Measurements from ENCODE around the gene TGFBRAP1.

The TGFBRAP1 gene

GRCh38 chr2:105235388-105236059 is 94.0 kb downstream of the TGFBRAP1 start:
- peak; percentile 67 for TF ChIP-seq CTCF (IDR thresholded peaks at IDR 0.05; ENCODE audit: low read depth, low read length, missing control alignments)
- H3K4me3 ChIP-seq (ENCODE audit: low read depth, low read length): no peak overlapping the region
- peak; percentile 29 for DNase-seq (ENCODE audit: low read depth)

- DNase-seq (ENCODE audit: low read depth): no peak
- H3K4me3 ChIP-seq (ENCODE audit: low read depth, low read length): no peak overlapping the region
- TF ChIP-seq CTCF (IDR thresholded peaks at IDR 0.05; ENCODE audit: low read depth, low read length, missing control alignments): no peak
Measured at GRCh38 chr2:105231232-105231619, 98.3 kb downstream of the TGFBRAP1 start.

- DNase-seq (ENCODE audit: low read depth): no peak
- TF ChIP-seq CTCF (IDR thresholded peaks at IDR 0.05; ENCODE audit: low read depth, low read length, missing control alignments): no peak
- H3K4me3 ChIP-seq (ENCODE audit: low read depth, low read length): no peak overlapping the region
Measured at GRCh38 chr2:105224444-105224843, 105.1 kb downstream of the TGFBRAP1 start.

GRCh38 chr2:105220604-105221003 is 108.9 kb downstream of the TGFBRAP1 start:
- H3K4me3 ChIP-seq (ENCODE audit: low read depth, low read length): no peak overlapping the region
- no peak for TF ChIP-seq CTCF (IDR thresholded peaks at IDR 0.05; ENCODE audit: low read depth, low read length, missing control alignments)
- no peak for DNase-seq (ENCODE audit: low read depth)

- no peak overlapping the region for H3K4me3 ChIP-seq (ENCODE audit: low read depth, low read length)
- TF ChIP-seq CTCF (IDR thresholded peaks at IDR 0.05; ENCODE audit: low read depth, low read length, missing control alignments): no peak
- no peak for DNase-seq (ENCODE audit: low read depth)
Measured at GRCh38 chr2:105215586-105216192, 113.8 kb downstream of the TGFBRAP1 start.

Measured in GM12864 (cell line).